H1 (cell line): ENCODE measurements around the gene PTPN18. TPM values are rescaled to one million over a fixed set of nuclear protein-coding genes. Genes with fewer than 3 reads are reported as not detected.

ENCODE experiments used
- CTCF ChIA-PET: fragments of 300-600 bp; sonication (Branson Sonifier 250); formaldehyde crosslinking; loops from one replicate; lab custom pipeline; 2021; ENCODE audit not compliant: partially characterized antibody; lab: Charles Lee
- POLR2A ChIA-PET: fragments of 300-600 bp; sonication (Branson Sonifier 250); formaldehyde crosslinking; loops from one replicate; lab custom pipeline; 2021; ENCODE audit warnings: inconsistent platforms; ENCODE audit not compliant: partially characterized antibody; lab: Charles Lee
- DNase-seq, 2 experiments: peaks; one replicate each; pipeline versions ENCODE4 v3.0.0 to v3.0.0-alpha.2; 2010 to 2022; ENCODE audit warnings: low spot score in 2 of 2, low read depth in 1 of 2, mixed read lengths in 1 of 2
- FAIRE-seq: peaks from 2 replicates; lab custom pipeline; 2011; peaks lifted over from hg19 to GRCh38; lab: Jason Lieb, UNC
- H2AFZ ChIP-seq: 2 replicates; pipeline ENCODE4 v1.8.1; 2012; ENCODE audit warnings: low read length, inconsistent platforms
- H2AK5ac ChIP-seq: 2 replicates; pipeline ENCODE4 v1.6.1; 2013; ENCODE audit warnings: low read depth, low read length
- H2BK120ac ChIP-seq: replicated peaks from 2 replicates; pipeline ENCODE3; 2013; ENCODE audit warnings: low read depth, low read length, inconsistent platforms
- H2BK12ac ChIP-seq: 2 replicates; pipeline ENCODE4 v1.6.1; 2013; ENCODE audit warnings: low read depth, low read length
- H2BK15ac ChIP-seq: 2 replicates; pipeline ENCODE4 v1.6.1; 2013; ENCODE audit warnings: low read length
- H2BK20ac ChIP-seq: 2 replicates; pipeline ENCODE4 v1.6.1; 2013; ENCODE audit warnings: low read length
- H2BK5ac ChIP-seq: 2 replicates; pipeline ENCODE4 v1.6.1; 2013; ENCODE audit warnings: low read depth, low read length
- H3K14ac ChIP-seq: 2 replicates; pipeline ENCODE4 v1.6.1; 2013; ENCODE audit warnings: inconsistent platforms; ENCODE audit not compliant: insufficient read length
- H3K18ac ChIP-seq: 2 replicates; pipeline ENCODE4 v1.6.1; 2013; ENCODE audit warnings: low read length; ENCODE audit errors: extremely low read depth
- H3K23ac ChIP-seq: 2 replicates; pipeline ENCODE4 v1.6.1; 2013; ENCODE audit warnings: inconsistent platforms; ENCODE audit not compliant: insufficient read length
- H3K23me2 ChIP-seq: 2 replicates; pipeline ENCODE4 v1.6.1; 2013; ENCODE audit warnings: low read depth, low read length
- H3K27ac ChIP-seq: 2 replicates; pipeline ENCODE4 v1.6.1; 2011; ENCODE audit warnings: low read depth, low read length, inconsistent platforms
- H3K27me3 ChIP-seq, 4 experiments: replicated peaks in 1 of 4; 1 replicate in 1 of 4; 2 replicates in 3 of 4; pipeline versions ENCODE4 v1.6.1 to v1.8.1; 2011 to 2013; ENCODE audit warnings: low read length in 3 of 4, mild to moderate bottlenecking in 3 of 4, inconsistent platforms in 2 of 4, mixed read lengths in 2 of 4, moderate library complexity in 1 of 4; ENCODE audit not compliant: control insufficient read depth in 3 of 4, insufficient read depth in 3 of 4; ENCODE audit errors: extremely low read depth in 1 of 4
- H3K36me3 ChIP-seq, 4 experiments: 2 replicates each; pipeline versions ENCODE4 v1.6.1 to v1.8.1; 2011 to 2013; ENCODE audit warnings: mild to moderate bottlenecking in 4 of 4, low read length in 3 of 4, moderate library complexity in 2 of 4, control low read depth in 1 of 4, inconsistent platforms in 1 of 4; ENCODE audit not compliant: insufficient read depth in 4 of 4, control insufficient read depth in 2 of 4
- H3K4ac ChIP-seq: replicated peaks from 2 replicates; pipeline ENCODE3; 2013; ENCODE audit warnings: low read length, low read depth, mixed read lengths, inconsistent platforms; ENCODE audit not compliant: insufficient read length
- H3K4me1 ChIP-seq, 4 experiments: replicated peaks in 1 of 4; 1 replicate in 1 of 4; 2 replicates in 3 of 4; pipeline versions ENCODE4 v1.6.1 to v1.8.1; 2011 to 2013; ENCODE audit warnings: low read length in 3 of 4, inconsistent platforms in 2 of 4, mixed read lengths in 1 of 4; ENCODE audit not compliant: insufficient read depth in 4 of 4, control insufficient read depth in 3 of 4
- H3K4me2 ChIP-seq, 2 experiments: 2 replicates each; pipeline versions ENCODE4 v1.6.1 to v1.8.1; 2011 to 2013; ENCODE audit warnings: low read depth in 2 of 2, low read length in 2 of 2, control low read depth in 1 of 2, inconsistent platforms in 1 of 2, mild to moderate bottlenecking in 1 of 2; ENCODE audit not compliant: insufficient read depth in 1 of 2
- H3K4me3 ChIP-seq, 4 experiments: fragments of 200-600, 300-600 bp in 1 of 4; sonication (generic), shearing (Covaris generic), sonication (Bioruptor Twin) in 1 of 4; 2 replicates each; pipeline versions ENCODE4 v1.5.1 to v1.8.1; 2011 to 2016; ENCODE audit warnings: low read length in 4 of 4, low read depth in 3 of 4, control low read depth in 2 of 4, inconsistent platforms in 2 of 4, mild to moderate bottlenecking in 2 of 4, mixed read lengths in 1 of 4, moderate library complexity in 1 of 4; ENCODE audit not compliant: insufficient read depth in 2 of 4; ENCODE audit errors: extremely low read depth in 1 of 4
- H3K56ac ChIP-seq: replicated peaks from 2 replicates; pipeline ENCODE3; 2013; ENCODE audit warnings: low read depth, mild to moderate bottlenecking, mixed read lengths, low read length, inconsistent platforms; ENCODE audit not compliant: insufficient read length
- H3K79me1 ChIP-seq: 2 replicates; pipeline ENCODE4 v1.6.1; 2013; ENCODE audit warnings: low read depth, low read length, control low read depth
- H3K79me2 ChIP-seq, 2 experiments: 2 replicates each; pipeline versions ENCODE4 v1.6.1 to v1.8.1; 2012 to 2013; ENCODE audit warnings: low read length in 2 of 2, mild to moderate bottlenecking in 2 of 2, inconsistent platforms in 1 of 2; ENCODE audit not compliant: insufficient read depth in 2 of 2, control insufficient read depth in 1 of 2
- H3K9ac ChIP-seq, 4 experiments: replicated peaks in 1 of 4; 1 replicate in 1 of 4; 2 replicates in 3 of 4; pipeline versions ENCODE4 v1.6.1 to v1.8.1; 2011 to 2013; ENCODE audit warnings: low read depth in 3 of 4, low read length in 3 of 4, control low read depth in 2 of 4, mild to moderate bottlenecking in 2 of 4, moderate library complexity in 2 of 4, inconsistent platforms in 1 of 4; ENCODE audit errors: extremely low read depth in 1 of 4
- H3K9me3 ChIP-seq, 2 experiments: 2 replicates each; pipeline versions ENCODE4 v1.6.1 to v1.8.1; 2012 to 2013; ENCODE audit warnings: mild to moderate bottlenecking in 2 of 2, moderate library complexity in 2 of 2, control low read depth in 1 of 2, inconsistent platforms in 1 of 2, low read depth in 1 of 2, low read length in 1 of 2, mixed read lengths in 1 of 2; ENCODE audit not compliant: insufficient read depth in 2 of 2
- H4K20me1 ChIP-seq, 2 experiments: replicated peaks in 1 of 2; 2 replicates each; pipeline versions ENCODE3 to v1.8.1; 2011 to 2013; ENCODE audit warnings: inconsistent platforms in 2 of 2, low read length in 2 of 2, mild to moderate bottlenecking in 1 of 2; ENCODE audit not compliant: insufficient read depth in 2 of 2, control insufficient read depth in 1 of 2
- H4K5ac ChIP-seq: 2 replicates; pipeline ENCODE4 v1.6.1; 2013; ENCODE audit warnings: low read length, low read depth, mixed read lengths, inconsistent platforms; ENCODE audit not compliant: insufficient read length
- H4K8ac ChIP-seq: 2 replicates; pipeline ENCODE4 v1.8.0; 2013; ENCODE audit warnings: mild to moderate bottlenecking, moderate library complexity, low read length, inconsistent platforms; ENCODE audit not compliant: insufficient read depth; ENCODE audit errors: extremely low read depth
- H4K91ac ChIP-seq: replicated peaks from 2 replicates; pipeline ENCODE3; 2013; ENCODE audit warnings: low read length, mixed read lengths, inconsistent platforms; ENCODE audit not compliant: insufficient read length
- CREB1 ChIP-seq: IDR thresholded peaks from 2 replicates; pipeline ENCODE4 v1.6.1; 2012; ENCODE audit warnings: inconsistent platforms
- RAD21 ChIP-seq, 2 experiments: IDR thresholded peaks in 1 of 2; conservative IDR thresholded peaks in 1 of 2; 2 replicates each; pipeline ENCODE4 v1.6.1; 2011; ENCODE audit warnings: low read depth in 2 of 2, low read length in 2 of 2, improper control_type of control experiment in 1 of 2, inconsistent platforms in 1 of 2, mild to moderate bottlenecking in 1 of 2, moderate library complexity in 1 of 2
- SAP30 ChIP-seq: fragments of 300-600 bp; sonication (generic); IDR thresholded peaks from 2 replicates; pipeline ENCODE4 v1.7.1; 2012; ENCODE audit warnings: low read length, moderate library complexity, mild to moderate bottlenecking, inconsistent platforms; ENCODE audit not compliant: insufficient read depth, insufficient replicate concordance
- SIN3A ChIP-seq, 2 experiments: IDR thresholded peaks in 1 of 2; conservative IDR thresholded peaks in 1 of 2; 2 replicates each; pipeline ENCODE4 v1.6.1; 2011 to 2012; ENCODE audit warnings: low read length in 2 of 2, improper control_type of control experiment in 1 of 2, low read depth in 1 of 2, mild to moderate bottlenecking in 1 of 2
- YY1 ChIP-seq: IDR thresholded peaks from 2 replicates; pipeline ENCODE4 v1.6.1; 2011; ENCODE audit warnings: low read depth, mild to moderate bottlenecking, low read length
- WGBS, 2 experiments: shearing (Covaris generic) in 1 of 2; methylation state at CpG; one replicate each; pipeline versions ENCODE4 v1.1.6 to v1.1.7; 2013 to 2015; ENCODE audit warnings: low lambda C conversion rate in 2 of 2, mixed read lengths in 2 of 2, inconsistent platforms in 1 of 2, low coverage in 1 of 2, missing lambda C conversion rate in 1 of 2; ENCODE audit not compliant: insufficient replicate concordance in 2 of 2, insufficient coverage in 1 of 2, insufficient read length in 1 of 2; ENCODE audit errors: extremely low coverage in 1 of 2, missing lambda C conversion rate in 1 of 2; 5-methylcytosine and 5-hydroxymethylcytosine counted together
- polyA plus RNA-seq, 7 experiments: library from polyadenylated mRNA; depleted of rRNA in 3 of 7; stranded (reverse) in 5 of 7; unstranded in 2 of 7; fragments of >200 nt in 5 of 7; fragments of 200-250 nt in 2 of 7; gene quantifications; 1 replicate in 5 of 7; 2 replicates in 1 of 7; 4 replicates in 1 of 7; pipeline versions ENCODE4 v1.2.1 to v1.2.3, GENCODE V29; 2011 to 2013; ENCODE audit warnings: missing spikeins in 2 of 7, mixed read lengths in 2 of 7
- total RNA-seq: library from RNA; stranded (reverse); fragmentation: NEBNext Ultra II Directional; extraction: Animal tissue kit (Norgen Biotek cat#: 25700); gene quantifications from 2 replicates; pipeline ENCODE4 v1.2.1, GENCODE V29; 2021
- TF ChIP-seq, protein P1 (sequence below): IDR thresholded peaks from 2 replicates; pipeline ENCODE4 v1.6.1; 2012; ENCODE audit warnings: inconsistent platforms

PTPN18 gene
- total and polyA plus RNA-seq, 2 of the 8 experiments (the other 6 are each of a cell fraction or from before 2014, with no cell fraction given): 13.2 to 14.7 TPM

GRCh38 chr2:130332271-130333073 lies 23.4 kb upstream of the PTPN18 start:
- H2BK120ac ChIP-seq: no peak overlapping the region
- no peak overlapping the region for H3K14ac ChIP-seq
- H2BK12ac ChIP-seq: 0 out of 2 replicates have a peak overlapping the region, but pooled peaks have one; percentile 27
- H3K56ac ChIP-seq: no peak overlapping the region
- ChIA-PET POLR2A (interaction anchor here (1.0 to 3.1 kb wide), 3 partner anchors 10 to 153 kb away, joined by 3 to 16 read pairs (median 7); partner anchors contain the start of genes IMP4, MZT2B and SMPD4), CTCF (interaction anchor here (0.8 to 7.3 kb wide), 14 partner anchors 9 to 183 kb away, joined by 3 to 65 read pairs (median 5); partner anchors contain the start of genes IMP4, MZT2B and SMPD4)
- no peaks in the 10 kb centered on the region for H4K20me1 ChIP-seq
- H3K27me3 ChIP-seq: peaks cover 0 to 2% (median 0%) of the 10 kb centered on the region in 4 experiments; a peak in 1 of 7 replicates
- peak overlapping the region; percentile 0 to 66; a peak in 3 of 4 replicates for H3K4me2 ChIP-seq
- no peak overlapping the region for H4K5ac ChIP-seq
- H2AK5ac ChIP-seq: no peak overlapping the region
- H3K79me1 ChIP-seq: no peaks in the 10 kb centered on the region
- H3K9ac ChIP-seq: no peak overlapping the region; a peak in 1 of 7 replicates
- FAIRE-seq (no peak), DNase-seq (peak; percentile 41 to 90)
- H2BK5ac ChIP-seq: no peak overlapping the region
- H2BK15ac ChIP-seq: 0 out of 2 replicates have a peak overlapping the region, but pooled peaks have one; percentile 31
- no peaks in the 10 kb centered on the region for H3K79me2 ChIP-seq
- H3K23ac ChIP-seq: no peak overlapping the region
- H3K4me1 ChIP-seq: peaks cover 0 to 2% (median under 1%) of the 10 kb centered on the region in 4 experiments; a peak in 5 of 7 replicates
- no peaks in the 10 kb centered on the region for H3K36me3 ChIP-seq
- H3K4ac ChIP-seq: no peak overlapping the region
- no peak overlapping the region for H4K91ac ChIP-seq
- H3K9me3 ChIP-seq: no peaks in the 10 kb centered on the region; a peak in 1 of 4 replicates
- H2BK20ac ChIP-seq: no peak overlapping the region
- H3K4me3 ChIP-seq: peak overlapping the region in 3 of 4 experiments; percentile 1 to 59 (median 16); a peak in 6 of 8 replicates
- H3K23me2 ChIP-seq: no peaks in the 10 kb centered on the region
- H3K27ac ChIP-seq: no peak overlapping the region
- 36% methylated on average over 29 of the region's 29 CpGs; no CpG with 5 or more reads in 1 of the 2 experiments for WGBS, 2 experiments
- H4K8ac ChIP-seq: no peak overlapping the region; the same call in 1 of the 2 replicates
- H3K18ac ChIP-seq: no peak overlapping the region
- H2AFZ ChIP-seq: peak overlapping the region; percentile 29; the same call in 1 of the 2 replicates
- TF ChIP-seq YY1 (0 out of 2 replicates have a peak, but pooled peaks have one; percentile 39), SIN3A (conservative IDR thresholded peaks at IDR 0.05 in 1 of 2, IDR thresholded peaks at IDR 0.05 in 1 of 2; ENCODE audit: low read depth in 1 of 2, low read length in 2 of 2) (peak in 1 of 2 experiments; percentile 43; a peak in 1 of 4 replicates), RAD21 (IDR thresholded peaks at IDR 0.05 in 1 of 2, conservative IDR thresholded peaks at IDR 0.05 in 1 of 2; ENCODE audit: low read depth in 2 of 2, low read length in 2 of 2) (peak; percentile 94 to 95), SAP30 (peak; percentile 54), CREB1 (0 out of 2 replicates have a peak, but pooled peaks have one; percentile 41)
- TF ChIP-seq, protein P1, sequence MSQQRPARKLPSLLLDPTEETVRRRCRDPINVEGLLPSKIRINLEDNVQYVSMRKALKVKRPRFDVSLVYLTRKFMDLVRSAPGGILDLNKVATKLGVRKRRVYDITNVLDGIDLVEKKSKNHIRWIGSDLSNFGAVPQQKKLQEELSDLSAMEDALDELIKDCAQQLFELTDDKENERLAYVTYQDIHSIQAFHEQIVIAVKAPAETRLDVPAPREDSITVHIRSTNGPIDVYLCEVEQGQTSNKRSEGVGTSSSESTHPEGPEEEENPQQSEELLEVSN: peak; percentile 85
